Measurements from ENCODE around the gene GAK.

- no peak for TF ChIP-seq SMC3 (IDR thresholded peaks at IDR 0.05; ENCODE audit: low read depth, low read length)
- TF ChIP-seq CTCF (conservative IDR thresholded peaks at IDR 0.05; ENCODE audit: low read depth, low read length) = no peak
- no peak for TF ChIP-seq BHLHE40 (IDR thresholded peaks at IDR 0.05; ENCODE audit: low read depth, low read length)
These were observed 111.6 kb downstream of the GAK start for GRCh38 chr4:820230-821172.

Measured in IMR-90 (cell line).